GM19438 (cell line): ENCODE data around the gene GPSM1.
"Not testable (repeated sequence)": the region's sequence is repeated elsewhere in the genome, so short reads cannot be mapped to it uniquely, and the experiment has no call there.

ENCODE experiments used
- ATAC-seq: cut with Tn5 transposase; IDR thresholded peaks from one replicate; pipeline ENCODE4 v1.9.1; 2021; ENCODE audit warnings: low read depth; ENCODE audit not compliant: unreplicated experiment

The GPSM1 gene

DNA sequence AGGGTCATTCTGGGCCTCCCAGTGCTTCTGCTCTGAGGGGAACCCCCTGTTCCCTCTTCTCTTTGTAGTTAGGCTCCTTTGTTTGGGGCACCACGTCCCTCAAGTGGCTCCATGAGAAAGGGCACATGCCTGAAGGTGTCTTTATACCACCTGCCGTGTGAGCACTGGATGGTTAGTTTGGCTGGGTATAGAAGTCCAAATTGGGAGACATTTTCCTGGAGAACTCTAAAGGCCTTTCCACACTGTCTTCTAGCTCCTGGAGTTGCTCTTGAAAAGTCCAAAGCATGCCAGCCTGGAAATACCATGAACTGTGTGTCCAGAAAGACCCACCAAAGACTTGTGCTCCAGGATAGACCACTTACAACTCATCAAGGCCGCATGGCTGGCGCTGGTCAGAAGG is 12.4 kb upstream of the GPSM1 start:
- ATAC-seq, result no peak

DNA sequence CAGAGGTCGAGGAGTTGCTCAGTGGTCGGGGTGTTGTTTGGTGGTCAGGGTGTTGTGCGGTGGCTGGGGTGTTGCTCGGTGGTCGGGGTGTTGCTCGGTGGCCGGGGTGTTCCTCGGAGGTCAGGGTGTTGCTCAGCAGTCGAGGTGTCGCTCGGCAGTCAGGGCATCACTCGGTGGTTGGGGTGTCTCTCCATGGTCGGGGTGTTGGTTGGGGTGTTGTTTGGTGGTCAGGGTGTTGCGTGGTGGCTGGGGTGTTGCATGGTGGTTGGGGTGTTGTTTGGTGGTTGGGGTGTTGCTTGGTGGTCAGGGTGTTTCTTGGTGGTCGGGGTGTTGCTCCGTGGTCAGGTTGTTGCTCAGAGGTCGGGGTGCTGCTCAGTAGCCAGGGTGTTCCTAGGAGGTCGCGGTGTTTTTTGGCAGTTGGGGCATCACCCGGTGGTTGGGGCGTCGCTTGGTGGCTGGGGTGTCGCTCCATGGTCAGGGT is 11.0 kb upstream of the GPSM1 start:
- ATAC-seq, result no peak

DNA sequence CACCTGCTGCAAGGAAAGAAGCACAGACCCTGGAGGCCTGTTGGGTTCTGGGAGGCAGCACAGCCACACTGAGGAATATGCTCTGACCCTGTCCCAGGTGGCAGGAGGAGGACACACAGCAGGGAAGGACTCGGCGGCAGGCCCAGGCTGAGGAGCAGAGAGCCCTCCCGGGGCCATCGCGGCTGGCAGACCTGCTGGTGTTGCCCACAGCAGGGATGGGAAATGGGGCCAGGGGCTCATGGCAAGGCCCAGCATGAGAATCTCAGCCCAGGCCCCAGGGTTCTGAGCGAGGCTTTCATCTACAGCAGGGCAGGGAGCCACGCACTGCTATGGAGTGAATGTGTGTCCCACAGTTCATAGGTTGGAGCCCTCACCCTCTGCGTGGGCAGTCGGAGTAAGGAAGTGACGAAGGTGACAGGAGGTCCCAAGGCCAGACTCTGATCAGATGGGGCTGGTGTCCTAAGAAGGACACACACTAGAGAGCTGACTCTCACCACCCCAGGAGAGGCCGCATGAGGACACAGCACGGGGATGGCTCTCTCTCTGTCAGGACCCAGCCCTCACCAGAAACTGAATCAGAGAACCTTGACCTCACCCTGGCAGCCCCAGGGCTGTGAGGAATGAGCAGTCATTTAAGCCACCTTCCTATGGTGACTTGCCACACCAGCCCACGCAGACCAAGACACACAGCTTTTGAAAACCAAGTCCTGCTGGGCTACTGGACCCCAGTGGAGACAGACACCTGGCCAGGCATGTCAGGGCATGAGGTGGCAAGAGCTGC is 10.3 kb upstream of the GPSM1 start:
- no peak for ATAC-seq

DNA sequence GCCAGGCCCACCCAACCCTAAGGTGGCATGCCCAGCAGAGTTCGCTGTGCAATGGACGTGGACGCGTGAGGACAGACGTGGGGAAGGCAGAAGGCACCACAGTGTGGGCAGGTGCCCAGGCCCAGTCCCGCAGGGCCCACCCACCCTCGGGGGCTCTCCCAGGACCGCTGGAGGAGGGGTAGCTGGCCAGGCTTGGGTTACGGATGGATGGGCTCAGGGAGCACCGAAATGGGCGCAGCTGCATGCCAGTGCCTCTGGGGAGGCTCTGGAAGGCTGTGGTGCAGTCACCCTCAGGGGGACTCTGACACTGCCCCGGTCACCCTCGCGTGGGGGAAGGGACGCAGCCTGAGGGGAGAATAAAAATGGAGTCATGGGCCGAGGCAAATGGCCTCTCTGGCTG is 9.6 kb upstream of the GPSM1 start:
- ATAC-seq, result no peak

DNA sequence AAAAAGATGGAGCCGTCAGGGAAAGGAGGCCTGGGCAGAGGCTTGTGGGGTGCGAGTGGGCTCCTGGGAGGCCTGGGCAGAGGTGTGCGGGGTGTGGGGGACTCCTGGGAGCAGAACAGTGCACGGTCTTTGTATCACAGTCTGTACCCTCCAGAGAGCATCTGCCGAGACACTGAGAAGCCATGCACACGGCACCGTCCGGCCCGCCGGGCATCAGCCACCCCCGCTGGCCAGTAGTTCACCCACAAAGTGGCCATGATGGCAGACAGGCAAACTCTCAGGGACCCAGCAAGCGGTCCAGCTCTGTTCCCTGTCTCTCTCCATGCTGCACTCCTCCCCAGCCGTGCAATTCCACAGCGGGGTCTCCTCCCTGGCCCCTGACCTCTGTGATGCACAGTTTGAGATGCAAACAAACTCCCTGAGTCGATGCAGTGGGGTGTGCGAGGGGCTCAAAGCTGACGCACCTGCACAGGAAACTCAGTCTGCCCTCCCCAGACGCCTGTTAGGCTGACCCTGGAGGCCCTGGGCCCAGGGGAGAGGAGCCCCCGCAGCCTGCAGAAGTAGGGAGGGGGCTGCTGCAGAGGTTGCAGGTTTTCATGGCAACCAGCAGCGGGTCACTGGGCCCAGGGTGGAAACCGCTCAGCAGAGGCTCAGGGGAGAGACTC is 9.1 kb upstream of the GPSM1 start:
- ATAC-seq, result no peak

DNA sequence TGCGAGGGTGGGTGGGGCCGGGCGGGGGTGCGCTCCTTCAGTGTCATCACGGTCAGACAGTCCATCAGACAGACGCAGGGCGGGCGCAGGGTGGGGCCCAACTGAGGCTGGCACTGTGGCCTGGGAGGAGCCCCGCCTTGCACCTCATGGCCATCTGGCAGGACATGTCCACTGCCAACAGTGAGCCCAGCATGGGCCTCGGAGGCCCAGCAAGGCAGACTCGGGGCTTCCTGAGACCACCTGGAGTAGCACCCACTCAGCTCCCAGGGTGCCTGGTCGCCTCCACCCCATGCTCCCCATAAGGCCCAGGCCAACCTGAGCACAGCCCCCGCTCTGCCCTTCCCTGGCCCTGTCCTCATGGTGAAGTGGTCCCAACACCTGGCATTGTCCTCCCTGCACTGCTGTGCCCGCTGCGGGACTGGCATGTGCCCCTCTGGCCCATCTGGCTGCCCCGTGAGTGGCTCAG is 8.5 kb upstream of the GPSM1 start:
- ATAC-seq, result no peak

DNA sequence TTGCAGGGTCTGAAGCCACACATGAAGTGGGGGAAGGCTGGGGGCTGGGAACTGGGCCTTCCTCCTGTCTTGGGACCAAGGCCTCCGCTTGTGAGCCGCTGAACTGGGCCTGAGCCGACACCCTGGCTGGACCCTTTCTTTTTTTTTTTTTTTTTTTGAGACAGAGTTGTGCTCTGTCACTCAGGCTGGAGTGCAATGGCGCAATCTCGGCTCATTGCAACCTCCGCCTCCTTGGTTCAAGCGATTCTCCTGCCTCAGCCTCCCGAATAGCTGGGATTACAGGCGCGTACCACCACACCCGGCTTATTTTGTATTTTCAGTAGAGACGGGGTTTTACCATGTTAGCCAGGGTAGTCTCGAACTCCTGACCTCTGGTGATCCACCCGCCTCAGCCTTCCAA is 8.1 kb upstream of the GPSM1 start:
- ATAC-seq, result not testable (repeated sequence)

DNA sequence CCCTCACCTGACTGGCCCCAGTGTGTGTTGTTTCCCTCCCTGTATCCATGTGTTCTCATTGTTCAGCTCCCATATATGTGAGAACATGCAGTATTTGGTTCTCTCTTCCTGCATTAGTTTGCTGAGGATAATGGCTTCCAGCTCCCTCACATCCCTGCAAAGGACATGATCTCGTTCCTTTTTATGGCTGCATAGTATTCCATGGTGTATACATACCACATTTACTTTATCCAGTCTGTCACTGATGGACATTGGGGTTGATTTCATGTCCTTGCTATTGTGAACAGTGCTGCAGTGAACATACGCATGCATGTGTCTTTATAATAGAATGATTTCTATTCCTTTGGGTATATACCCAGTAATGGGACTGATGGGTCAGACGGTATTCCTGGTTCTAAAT is 7.4 kb upstream of the GPSM1 start:
- ATAC-seq, result not testable (repeated sequence)

DNA sequence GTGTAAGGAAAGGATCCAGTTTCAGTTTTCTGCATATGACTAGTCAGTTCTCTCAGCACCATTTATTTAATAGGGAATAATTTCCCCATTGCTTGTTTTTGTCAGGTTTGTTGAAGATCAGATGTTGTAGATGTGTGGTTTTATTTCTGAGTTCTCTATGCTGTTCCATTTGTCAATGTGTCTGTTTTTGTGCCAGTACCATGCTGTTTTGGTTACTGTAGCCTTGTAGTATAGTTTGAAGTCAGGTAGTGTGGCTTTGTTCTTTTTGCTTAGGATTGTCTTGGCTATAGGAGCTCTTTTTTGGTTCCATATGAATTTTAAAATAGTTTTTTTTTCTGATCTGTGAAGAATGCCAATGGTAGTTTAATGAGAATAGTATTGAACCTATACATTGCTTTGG is 6.4 kb upstream of the GPSM1 start:
- ATAC-seq, result not testable (repeated sequence)

DNA sequence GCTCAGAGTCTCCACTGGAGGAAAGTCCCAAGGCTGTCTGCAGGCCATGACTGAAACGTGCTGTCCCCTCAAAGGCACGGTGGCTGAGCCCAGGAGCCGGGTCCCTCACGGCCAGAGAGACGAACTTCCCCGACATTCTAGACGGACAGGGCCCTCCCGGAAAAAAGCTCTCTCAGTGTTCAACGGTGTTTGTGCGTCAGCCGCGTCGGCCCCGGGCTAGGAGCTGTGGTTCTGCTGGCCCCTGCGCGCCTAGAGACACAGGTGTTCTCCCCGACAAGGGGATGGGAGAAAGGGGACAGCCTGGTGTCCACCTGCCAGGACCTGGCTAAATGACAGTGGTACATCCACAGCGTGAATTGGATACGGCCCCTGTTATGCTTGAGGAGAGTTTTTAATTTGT is 5.8 kb upstream of the GPSM1 start:
- no peak for ATAC-seq

DNA sequence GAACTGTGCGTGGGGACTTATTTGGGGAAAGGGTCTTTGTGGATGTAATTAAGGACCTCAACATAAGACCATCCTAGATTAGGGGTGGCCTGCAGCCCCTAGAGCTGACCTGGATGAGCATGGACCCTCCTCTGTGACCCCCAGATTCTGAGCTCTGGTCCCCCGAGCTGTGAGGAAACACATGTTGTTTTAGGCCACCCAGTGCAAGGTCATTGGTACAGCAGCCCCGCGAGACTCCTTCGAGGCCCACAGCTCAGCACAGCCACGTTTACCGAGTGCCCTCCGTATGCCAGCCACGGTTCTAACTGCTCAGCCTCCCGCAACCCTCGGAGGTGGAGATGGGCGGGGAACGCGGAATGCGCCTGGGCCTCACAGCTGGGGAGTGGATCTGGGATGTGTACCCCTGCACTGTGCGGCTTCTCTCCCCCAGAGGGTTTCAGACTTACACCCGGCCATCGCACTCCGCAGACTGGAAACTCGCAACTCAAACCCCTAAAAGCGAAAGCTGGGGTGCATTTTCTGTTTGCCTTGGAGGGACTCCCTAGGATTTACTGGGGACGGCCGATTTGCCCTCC is 4.5 kb upstream of the GPSM1 start:
- no peak for ATAC-seq

DNA sequence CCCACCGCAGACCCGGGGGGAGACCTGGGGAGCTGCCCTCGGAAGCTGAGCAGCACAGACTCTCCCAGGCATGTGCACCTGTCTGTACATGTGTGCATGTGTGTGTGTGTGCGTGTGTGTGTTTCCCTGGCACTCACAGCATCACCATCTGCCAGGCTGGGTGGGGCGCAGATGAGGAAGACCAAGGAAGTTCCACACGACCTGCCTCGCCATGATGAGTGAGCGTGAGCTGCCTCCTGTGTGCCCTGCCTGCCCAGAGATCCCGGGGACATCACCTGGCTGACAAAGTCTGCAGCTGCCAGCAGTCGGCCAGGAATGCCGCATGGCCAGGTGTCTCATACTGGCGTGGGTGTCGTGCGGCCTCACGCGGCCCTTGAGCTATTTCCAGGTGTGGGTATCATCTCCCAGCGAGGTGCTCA is 4.0 kb upstream of the GPSM1 start:
- no peak for ATAC-seq

DNA sequence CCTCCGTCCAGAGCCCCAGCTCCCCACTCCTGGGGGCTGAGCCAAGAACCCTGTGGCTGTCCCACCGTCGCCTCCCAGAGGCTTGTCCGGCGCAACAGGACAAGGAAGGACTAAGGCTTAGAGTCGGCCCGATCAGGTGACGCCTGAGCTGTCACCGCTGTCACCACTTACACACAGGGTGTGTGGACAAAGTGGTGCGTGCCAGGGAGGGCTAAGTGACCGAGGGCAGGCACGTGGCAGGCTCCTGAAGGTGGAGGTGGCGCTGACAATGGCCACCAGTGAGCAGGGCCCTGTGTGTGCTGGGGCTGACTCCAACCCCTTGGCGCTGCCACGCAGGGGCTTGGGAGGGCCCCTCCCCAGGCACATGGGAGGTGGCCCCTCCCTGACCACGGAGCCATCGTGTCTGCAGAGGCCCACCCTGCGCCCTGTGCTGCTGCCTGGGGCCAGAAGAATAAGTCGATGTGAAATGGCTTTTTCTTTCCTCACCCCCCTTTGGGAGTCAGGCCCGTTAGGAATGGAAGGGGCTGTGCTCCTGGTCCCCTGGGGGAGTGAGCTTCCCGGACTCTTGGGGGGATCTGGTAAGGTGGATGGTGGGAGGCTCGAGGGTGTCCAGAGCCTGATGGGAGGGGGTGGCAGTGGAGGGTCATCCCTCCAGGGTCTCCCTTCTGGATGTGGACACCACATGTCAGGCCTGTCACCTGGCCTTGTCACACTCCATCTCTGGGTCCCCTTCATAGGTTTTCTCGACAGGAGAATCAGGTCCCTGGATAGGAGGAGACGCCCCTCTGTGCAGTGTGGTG is 2.6 kb upstream of the GPSM1 start:
- no peak for ATAC-seq

DNA sequence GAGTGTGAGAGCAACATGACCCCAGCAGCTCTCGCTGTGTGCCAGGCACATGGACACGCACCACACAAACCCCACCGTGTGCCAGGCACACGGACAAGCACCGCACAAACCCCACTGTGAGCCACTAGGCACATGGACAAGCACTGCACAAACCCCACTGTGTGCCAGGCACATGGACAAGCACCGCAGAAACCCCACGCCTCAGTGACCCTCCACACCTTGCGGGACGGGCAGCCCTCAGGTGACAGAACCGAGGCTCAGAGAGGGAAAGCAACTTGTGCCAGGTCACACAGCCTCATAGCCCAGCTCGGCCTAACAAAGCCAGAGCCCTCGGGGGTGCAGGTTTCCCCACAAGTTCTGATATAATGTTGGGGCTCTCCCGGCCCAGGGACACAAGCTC is 2.0 kb upstream of the GPSM1 start:
- no peak for ATAC-seq

DNA sequence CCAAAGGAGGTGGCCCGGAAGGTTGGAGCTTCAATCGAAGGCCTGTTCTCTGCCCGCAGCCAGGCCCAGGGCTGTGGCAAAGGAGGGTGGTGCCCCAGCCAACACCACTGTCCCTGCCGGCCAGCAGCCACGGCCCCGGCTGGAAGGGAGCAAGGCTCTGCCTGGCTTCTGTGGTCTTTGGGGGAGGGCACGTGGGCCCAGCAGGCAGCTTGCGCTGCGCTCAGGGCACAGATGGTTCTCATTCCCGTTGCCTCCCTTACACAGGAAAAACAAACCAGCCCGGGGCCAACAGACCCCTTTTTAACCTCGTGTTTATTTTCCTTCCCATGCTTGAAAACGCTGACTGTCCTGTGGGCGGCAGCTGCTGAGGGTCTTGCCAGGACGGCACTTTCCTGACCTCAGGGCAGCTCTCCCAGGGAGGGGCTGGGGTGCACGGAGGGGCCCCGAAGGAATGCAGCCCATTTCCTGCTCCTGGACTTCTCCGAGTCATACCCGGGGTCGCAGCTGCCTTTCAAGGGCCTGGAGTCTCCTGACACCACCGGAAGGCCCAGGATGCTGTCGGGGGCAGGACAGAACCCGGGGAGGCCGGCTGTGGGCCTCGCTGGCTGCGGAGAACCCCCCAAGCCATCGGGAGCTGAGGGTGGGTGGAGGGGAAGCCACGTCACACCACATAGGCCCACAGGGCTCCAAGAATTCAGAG is 1.1 kb upstream of the GPSM1 start:
- no peak for ATAC-seq

DNA sequence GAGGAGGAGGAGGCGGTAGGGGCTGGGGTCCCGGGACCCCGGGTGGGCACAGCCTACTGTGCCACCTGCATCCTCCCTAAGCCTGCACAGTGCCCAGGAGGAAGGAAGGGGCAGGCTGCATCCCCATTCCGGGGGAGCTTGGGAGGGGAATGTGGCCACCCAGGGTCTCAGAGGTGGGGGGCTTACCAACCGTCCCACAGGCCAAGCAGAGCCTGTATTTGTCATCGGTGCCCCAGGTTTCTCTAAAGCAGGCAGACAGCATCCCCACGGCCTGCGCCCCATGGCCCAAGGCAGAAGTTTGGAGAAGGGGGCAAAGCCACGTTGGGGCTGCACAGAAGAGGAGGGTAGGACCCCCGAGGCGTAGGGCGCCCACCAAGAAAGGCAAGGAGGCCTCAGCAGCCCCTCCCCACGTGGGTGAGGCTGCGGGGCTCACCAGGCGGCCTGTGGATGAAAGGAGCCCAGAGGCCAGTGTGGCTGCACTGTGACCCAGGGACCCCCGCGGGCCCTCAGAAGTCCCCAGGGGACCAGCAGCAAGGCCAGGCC is 507 bp upstream of the GPSM1 start:
- ATAC-seq, result no peak

DNA sequence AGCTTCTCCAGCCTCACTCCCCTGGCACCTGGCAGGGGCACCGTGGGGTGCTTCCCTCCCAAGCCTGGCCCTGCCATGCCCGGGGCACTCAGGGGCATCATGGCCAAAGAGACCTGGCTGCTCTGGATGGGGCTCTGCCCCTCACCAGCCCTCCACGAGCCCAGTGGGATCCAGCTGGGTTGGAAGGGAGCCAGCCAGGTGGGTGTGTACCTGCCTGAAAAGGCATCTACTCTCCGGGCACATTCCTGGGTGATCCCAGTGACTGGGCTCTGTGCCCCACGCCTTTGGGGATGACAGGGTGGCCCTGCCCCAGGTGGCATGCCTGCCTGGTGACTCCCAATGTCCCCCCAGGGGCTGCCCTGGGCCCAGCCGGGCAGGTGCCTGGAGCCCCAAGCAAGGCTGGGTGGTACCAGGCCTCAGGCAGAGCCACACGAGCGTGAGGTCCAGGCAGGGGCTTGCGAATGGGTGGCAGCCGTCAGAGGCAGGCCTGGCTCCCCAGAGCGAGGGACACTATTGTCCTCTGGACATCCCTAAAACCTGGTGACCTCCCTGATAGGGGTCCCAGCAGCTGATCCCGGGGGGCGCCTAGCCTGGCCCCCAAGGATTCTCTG is 777 bp downstream of the GPSM1 start:
- ATAC-seq, result no peak

DNA sequence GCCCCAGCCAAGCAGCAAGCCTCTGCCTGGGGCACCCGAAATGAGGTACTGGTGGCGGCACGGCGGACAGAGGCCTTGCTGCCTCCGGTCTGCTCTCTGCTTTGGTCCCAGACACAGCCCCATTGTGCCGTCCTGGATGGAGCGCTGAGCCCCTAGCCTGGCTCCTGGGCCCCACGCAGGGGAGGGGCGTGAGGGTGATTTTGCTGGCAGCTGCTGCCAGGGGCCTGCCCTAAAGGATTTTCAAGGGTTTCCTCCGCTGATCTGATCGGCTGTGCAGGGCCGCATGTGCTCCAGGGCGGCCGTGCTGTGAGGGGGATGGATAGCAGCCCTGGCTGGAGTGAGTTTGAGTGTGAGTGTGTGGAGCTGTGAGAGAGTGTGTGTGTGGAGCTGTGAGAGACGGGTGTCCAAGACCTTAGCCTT is 1.3 kb downstream of the GPSM1 start:
- no peak for ATAC-seq

DNA sequence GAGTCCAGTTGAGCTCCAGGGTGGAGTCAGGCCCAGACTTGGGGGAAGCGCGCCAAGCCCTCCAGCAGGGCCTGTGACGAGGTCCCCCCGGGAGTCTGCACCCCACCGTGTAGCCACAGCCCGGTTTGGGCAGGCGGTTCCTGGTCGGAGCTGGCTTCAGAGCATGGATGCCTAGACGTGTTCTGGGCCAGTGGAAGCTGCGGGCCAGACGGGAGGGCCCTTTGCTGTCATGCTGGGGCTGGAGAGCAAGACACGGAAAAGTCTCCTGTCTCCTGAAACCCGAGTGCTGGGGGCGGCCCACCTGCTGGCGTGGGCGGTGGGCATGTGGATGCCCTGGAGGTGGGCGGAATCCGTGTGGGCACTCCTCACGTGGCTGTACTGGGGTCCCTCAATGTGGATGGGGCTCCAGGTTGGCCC is 1.9 kb downstream of the GPSM1 start:
- no peak for ATAC-seq
